Spleen (tissue), 11 donors: ENCODE data around the gene SCAMP4. TPM values are rescaled to one million over a fixed set of nuclear protein-coding genes. Genes with fewer than 3 reads are reported as not detected.

Experiments used
- DNase-seq: peaks from one replicate; pipeline ENCODE4 v3.0.0-alpha.2; 2020
- H3K27ac ChIP-seq, 8 donors: fragments of 200-600 bp; sonication (generic) in 7 of 8; 1 replicate in 4 of 8; 2 replicates in 4 of 8; pipeline versions ENCODE4 v1.5.0 to v1.8.0; 2016 to 2021; ENCODE audit warnings: inconsistent platforms in 4 of 8, mild to moderate bottlenecking in 4 of 8, moderate library complexity in 1 of 8
- H3K27me3 ChIP-seq, 7 donors: fragments of 200-600 bp; sonication (generic) in 6 of 7; replicated peaks in 1 of 7; 1 replicate in 4 of 7; 2 replicates in 3 of 7; pipeline versions ENCODE4 v1.5.0 to v1.8.0; 2016 to 2021; ENCODE audit warnings: inconsistent platforms in 3 of 7, mild to moderate bottlenecking in 1 of 7
- H3K36me3 ChIP-seq, 6 donors: fragments of 200-600 bp; sonication (generic) in 5 of 6; 1 replicate in 4 of 6; 2 replicates in 2 of 6; pipeline versions ENCODE4 v1.5.0 to v1.8.0; 2016 to 2021; ENCODE audit warnings: inconsistent platforms in 2 of 6
- H3K4me1 ChIP-seq, 6 donors: fragments of 200-600 bp; sonication (generic) in 5 of 6; 1 replicate in 3 of 6; 2 replicates in 3 of 6; pipeline versions ENCODE4 v1.5.0 to v1.8.0; 2016 to 2021; ENCODE audit warnings: inconsistent platforms in 3 of 6
- H3K4me3 ChIP-seq, 8 donors: fragments of 200-600 bp; sonication (generic) in 7 of 8; 1 replicate in 4 of 8; 2 replicates in 4 of 8; pipeline versions ENCODE4 v1.5.0 to v1.8.0; 2016 to 2021; ENCODE audit warnings: inconsistent platforms in 4 of 8, mild to moderate bottlenecking in 4 of 8, moderate library complexity in 2 of 8
- H3K9me3 ChIP-seq, 8 donors: fragments of 200-600 bp; sonication (generic) in 7 of 8; 1 replicate in 4 of 8; 2 replicates in 4 of 8; pipeline versions ENCODE4 v1.5.0 to v1.8.0; 2016 to 2021; ENCODE audit warnings: inconsistent platforms in 4 of 8
- POLR2A ChIP-seq, 3 donors: fragments of 450-650 bp; IDR thresholded peaks; one replicate each; pipeline ENCODE4 v1.5.1; 2017; ENCODE audit warnings: antibody characterized with exemption in 3 of 3, mild to moderate bottlenecking in 1 of 3
- POLR2AphosphoS5 ChIP-seq, 3 donors: sonication (generic); formaldehyde crosslinking; IDR thresholded peaks; one replicate each; pipeline ENCODE4 v1.5.1; 2017; ENCODE audit warnings: antibody characterized with exemption in 3 of 3
- WGBS, 5 donors: extraction: QIAGEN DNeasy Blood & Tissue Kit in 3 of 5; methylation state at CpG; one replicate each; pipeline versions ENCODE4 v1.1.5 to v1.1.7; 2013 to 2018; 5-methylcytosine and 5-hydroxymethylcytosine counted together
- intact Hi-C: fragments of 100-400 bp; cut with DNase I; formaldehyde crosslinking; loops from one replicate; pipeline ENCODE4 v1.15.0; 2023; ENCODE audit warnings: low total_unique reads
- polyA plus RNA-seq, 3 donors: library from polyadenylated mRNA; stranded (reverse); fragments of 200-250 nt; gene quantifications; one replicate each; pipeline ENCODE4 v1.2.1, GENCODE V29; 2013
- total RNA-seq, 7 donors: library from RNA; depleted of rRNA in 3 of 7; stranded (reverse); fragments of >200 nt in 3 of 7; fragmentation: NEBNext Ultra II Directional in 4 of 7; extraction: Animal tissue kit (Norgen Biotek cat#: 25700) in 4 of 7; gene quantifications; one replicate each; pipeline versions ENCODE4 v1.1.0 to v1.2.1, GENCODE V29; 2016 to 2021
- TF ChIP-seq, protein P1 (sequence below), 11 experiments: fragments of 200-600 bp in 7 of 11; fragments of 450-650 bp in 4 of 11; sonication (generic) in 4 of 11; IDR thresholded peaks in 8 of 11; conservative IDR thresholded peaks in 3 of 11; 1 replicate in 7 of 11; 2 replicates in 4 of 11; pipeline versions ENCODE4 v1.4.0 to v1.8.0; 2016 to 2021; ENCODE audit warnings: antibody characterized with exemption in 11 of 11, inconsistent platforms in 4 of 11, mild to moderate bottlenecking in 1 of 11
- donor health status: healthy with polysubstance abuse.
- donor health status: DM: no; HTN: no; CAD: no; lungs with moderate emphysema.
- donor health status: DM: no; HTN: no; CAD: no.
- donor health status: Bipolar disorder and iron deficiency.
- donor health status: healthy.
- donor health status: DM: no; HTN: no; CAD: no.
- donor health status: DM: yes; HTN: yes; CAD: no.

The SCAMP4 gene
- total and polyA plus RNA-seq, 10 donors = 13.0 to 92.2 (median 51.8) TPM

DNA sequence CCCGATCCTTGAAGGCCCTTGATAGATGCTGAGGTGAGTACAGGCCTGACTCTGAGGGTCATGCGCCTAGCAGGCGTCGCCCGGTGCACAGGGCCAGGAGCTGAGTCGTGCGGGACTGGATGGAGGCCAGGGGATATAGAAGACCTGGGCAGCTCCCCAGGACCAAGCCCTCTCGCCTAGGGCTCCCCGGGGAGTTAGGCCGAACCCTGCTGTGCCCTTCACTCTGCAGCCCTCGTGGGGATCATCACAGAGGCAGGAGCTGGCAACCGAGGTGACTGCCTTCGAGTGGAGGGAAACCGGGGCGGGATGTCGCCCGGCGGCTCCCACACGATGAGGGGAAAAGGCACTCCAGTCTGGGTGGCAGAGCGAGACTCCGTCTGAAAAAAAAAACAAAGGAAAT is 47.4 kb downstream of the SCAMP4 start:
- TF ChIP-seq POLR2A (IDR thresholded peaks at IDR 0.05) = no peak
- peak in 1 of 3 donors; percentile 39 for TF ChIP-seq POLR2AphosphoS5 (IDR thresholded peaks at IDR 0.05)
- TF ChIP-seq, protein P1, sequence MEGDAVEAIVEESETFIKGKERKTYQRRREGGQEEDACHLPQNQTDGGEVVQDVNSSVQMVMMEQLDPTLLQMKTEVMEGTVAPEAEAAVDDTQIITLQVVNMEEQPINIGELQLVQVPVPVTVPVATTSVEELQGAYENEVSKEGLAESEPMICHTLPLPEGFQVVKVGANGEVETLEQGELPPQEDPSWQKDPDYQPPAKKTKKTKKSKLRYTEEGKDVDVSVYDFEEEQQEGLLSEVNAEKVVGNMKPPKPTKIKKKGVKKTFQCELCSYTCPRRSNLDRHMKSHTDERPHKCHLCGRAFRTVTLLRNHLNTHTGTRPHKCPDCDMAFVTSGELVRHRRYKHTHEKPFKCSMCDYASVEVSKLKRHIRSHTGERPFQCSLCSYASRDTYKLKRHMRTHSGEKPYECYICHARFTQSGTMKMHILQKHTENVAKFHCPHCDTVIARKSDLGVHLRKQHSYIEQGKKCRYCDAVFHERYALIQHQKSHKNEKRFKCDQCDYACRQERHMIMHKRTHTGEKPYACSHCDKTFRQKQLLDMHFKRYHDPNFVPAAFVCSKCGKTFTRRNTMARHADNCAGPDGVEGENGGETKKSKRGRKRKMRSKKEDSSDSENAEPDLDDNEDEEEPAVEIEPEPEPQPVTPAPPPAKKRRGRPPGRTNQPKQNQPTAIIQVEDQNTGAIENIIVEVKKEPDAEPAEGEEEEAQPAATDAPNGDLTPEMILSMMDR (IDR thresholded peaks at IDR 0.05 in 8 of 11, conservative IDR thresholded peaks at IDR 0.05 in 3 of 11) = no peak
- H3K9me3 ChIP-seq = no peaks in the 10 kb centered on the region
- H3K4me3 ChIP-seq = no peak overlapping the region
- peaks cover 0 to 84% (median 10%) of the 10 kb centered on the region in 6 donors for H3K36me3 ChIP-seq
- no peak for DNase-seq
- H3K27me3 ChIP-seq = no peaks in the 10 kb centered on the region
- intact Hi-C loops = no loop called here
- H3K27ac ChIP-seq = no peak overlapping the region
- peaks cover 0 to 99% (median 61%) of the 10 kb centered on the region in 6 donors for H3K4me1 ChIP-seq
- WGBS, 5 donors = 83 to 88% (median 87%) methylated on average over 18 to 21 of the region's 21 CpGs

DNA sequence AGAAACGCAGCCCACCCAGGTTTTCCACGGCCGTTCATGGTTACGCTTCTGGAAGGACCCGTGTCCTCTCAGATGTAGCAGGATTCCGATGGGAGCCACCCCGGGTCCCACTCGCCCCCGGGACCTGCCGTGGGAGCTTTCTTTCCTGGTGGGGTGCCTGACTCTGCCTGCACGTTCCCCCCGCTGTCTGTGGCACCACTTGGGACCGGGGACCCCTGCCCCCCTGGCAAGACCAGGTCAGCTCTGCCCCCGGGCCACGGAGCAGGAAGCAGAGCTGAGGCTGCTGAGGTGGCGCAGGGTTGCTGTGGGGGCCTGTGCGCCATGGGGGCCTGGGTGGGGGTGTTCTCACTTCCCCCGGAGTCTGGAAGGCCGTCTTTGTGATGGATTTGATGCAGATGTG is 47.8 kb downstream of the SCAMP4 start:
- Histone ChIP-seq H3K9me3 (no peaks in the 10 kb centered on the region), H3K27ac (no peak overlapping the region), H3K27me3 (no peaks in the 10 kb centered on the region), H3K36me3 (peaks cover 0 to 88% (median 10%) of the 10 kb centered on the region in 6 donors), H3K4me3 (no peak overlapping the region), H3K4me1 (peaks cover 0 to 99% (median 58%) of the 10 kb centered on the region in 6 donors)
- 87 to 90% (median 88%) methylated on average over 13 to 19 of the region's 19 CpGs for WGBS, 5 donors
- DNase-seq = no peak
- intact Hi-C loops = no loop called here
- TF ChIP-seq POLR2A (IDR thresholded peaks at IDR 0.05) (no peak), POLR2AphosphoS5 (IDR thresholded peaks at IDR 0.05) (peak in 1 of 3 donors; percentile 28)

DNA sequence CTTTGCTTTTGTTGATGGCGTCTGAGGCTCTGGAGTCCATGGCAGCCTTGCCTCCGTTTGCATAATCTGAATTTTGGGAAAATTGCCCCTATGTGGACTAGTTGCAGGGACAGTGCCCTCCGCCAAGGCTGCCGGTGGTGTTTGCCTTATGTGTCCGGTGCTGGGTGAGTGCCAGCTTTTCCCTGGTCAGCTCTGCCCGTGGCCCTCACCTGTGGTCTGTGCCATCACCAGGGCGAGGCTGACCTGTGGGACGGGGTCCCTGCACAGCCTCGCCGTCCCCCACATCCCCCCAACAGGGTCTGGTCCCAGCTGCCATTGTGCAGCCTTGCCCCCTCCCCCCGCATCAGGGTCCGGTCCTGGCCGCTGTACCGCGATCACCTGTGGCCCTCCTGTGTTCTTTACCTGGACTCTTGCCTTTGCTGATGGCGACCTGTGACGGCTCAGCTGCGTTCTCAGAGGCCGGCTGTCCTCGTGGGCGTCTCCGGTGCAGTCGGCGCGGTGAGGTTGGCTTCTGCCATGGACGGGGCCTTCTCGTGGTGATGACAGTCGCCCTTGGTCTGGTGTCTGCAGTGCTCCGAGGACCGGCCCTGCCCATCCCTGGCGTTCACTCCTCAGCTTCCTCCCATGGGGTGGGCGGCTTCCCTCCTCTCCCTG is 48.4 kb downstream of the SCAMP4 start:
- 87 to 95% (median 92%) methylated on average over 20 to 32 of the region's 32 CpGs for WGBS, 5 donors
- TF ChIP-seq POLR2AphosphoS5 (IDR thresholded peaks at IDR 0.05) = no peak
- TF ChIP-seq, protein P1 (IDR thresholded peaks at IDR 0.05 in 8 of 11, conservative IDR thresholded peaks at IDR 0.05 in 3 of 11) = no peak
- no peak for TF ChIP-seq POLR2A (IDR thresholded peaks at IDR 0.05)
- Histone ChIP-seq H3K9me3 (no peaks in the 10 kb centered on the region), H3K36me3 (peaks cover 0 to 90% (median 10%) of the 10 kb centered on the region in 6 donors), H3K27me3 (no peaks in the 10 kb centered on the region), H3K4me3 (no peak overlapping the region), H3K27ac (no peak overlapping the region), H3K4me1 (peaks cover 0 to 95% (median 55%) of the 10 kb centered on the region in 6 donors)
- DNase-seq = no peak
- intact Hi-C loops = no loop called here

DNA sequence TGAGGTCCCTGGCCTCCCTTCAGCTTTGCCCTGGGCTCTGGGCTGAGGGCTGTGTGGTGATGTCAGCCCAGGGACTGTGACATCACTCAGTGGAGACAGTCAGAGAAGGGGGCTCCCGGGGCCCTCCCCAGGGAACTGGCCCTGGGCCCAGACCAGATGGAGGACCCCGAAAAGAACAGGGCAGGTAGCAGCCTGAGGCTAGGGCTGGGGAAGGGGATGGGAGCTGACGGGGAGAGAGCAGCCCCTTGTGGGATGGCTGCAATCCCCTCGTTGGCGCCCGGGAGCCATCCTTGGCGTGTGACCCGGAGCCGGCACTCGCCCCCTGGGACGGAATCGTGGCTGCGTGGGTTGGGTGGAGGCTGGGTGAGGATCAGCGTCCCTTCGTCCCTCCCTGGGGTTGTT is 49.3 kb downstream of the SCAMP4 start:
- H3K27ac ChIP-seq = no peak overlapping the region
- TF ChIP-seq, protein P1 (IDR thresholded peaks at IDR 0.05 in 8 of 11, conservative IDR thresholded peaks at IDR 0.05 in 3 of 11) = no peak
- TF ChIP-seq POLR2A (IDR thresholded peaks at IDR 0.05) (no peak), POLR2AphosphoS5 (IDR thresholded peaks at IDR 0.05) (no peak)
- H3K27me3 ChIP-seq = no peaks in the 10 kb centered on the region
- no peak overlapping the region for H3K4me3 ChIP-seq
- WGBS, 5 donors = 70 to 97% (median 94%) methylated on average over 2 to 15 of the region's 15 CpGs
- H3K4me1 ChIP-seq = peaks cover 0 to 85% (median 45%) of the 10 kb centered on the region in 6 donors
- no peaks in the 10 kb centered on the region for H3K9me3 ChIP-seq
- peaks cover 0 to 81% (median 9%) of the 10 kb centered on the region in 6 donors for H3K36me3 ChIP-seq
- DNase-seq = no peak
- intact Hi-C loops = no loop called here
